NCI-H1694 (cell line): ENCODE results near the gene FILIP1.
A peak's percentile ranks its signal among the peaks of the same experiment; 100 is the strongest.

Experiments
- DNase-seq: peaks from one replicate; lab custom pipeline; 2025; lab: John Stamatoyannopoulos, UW

FILIP1 gene, protein sequence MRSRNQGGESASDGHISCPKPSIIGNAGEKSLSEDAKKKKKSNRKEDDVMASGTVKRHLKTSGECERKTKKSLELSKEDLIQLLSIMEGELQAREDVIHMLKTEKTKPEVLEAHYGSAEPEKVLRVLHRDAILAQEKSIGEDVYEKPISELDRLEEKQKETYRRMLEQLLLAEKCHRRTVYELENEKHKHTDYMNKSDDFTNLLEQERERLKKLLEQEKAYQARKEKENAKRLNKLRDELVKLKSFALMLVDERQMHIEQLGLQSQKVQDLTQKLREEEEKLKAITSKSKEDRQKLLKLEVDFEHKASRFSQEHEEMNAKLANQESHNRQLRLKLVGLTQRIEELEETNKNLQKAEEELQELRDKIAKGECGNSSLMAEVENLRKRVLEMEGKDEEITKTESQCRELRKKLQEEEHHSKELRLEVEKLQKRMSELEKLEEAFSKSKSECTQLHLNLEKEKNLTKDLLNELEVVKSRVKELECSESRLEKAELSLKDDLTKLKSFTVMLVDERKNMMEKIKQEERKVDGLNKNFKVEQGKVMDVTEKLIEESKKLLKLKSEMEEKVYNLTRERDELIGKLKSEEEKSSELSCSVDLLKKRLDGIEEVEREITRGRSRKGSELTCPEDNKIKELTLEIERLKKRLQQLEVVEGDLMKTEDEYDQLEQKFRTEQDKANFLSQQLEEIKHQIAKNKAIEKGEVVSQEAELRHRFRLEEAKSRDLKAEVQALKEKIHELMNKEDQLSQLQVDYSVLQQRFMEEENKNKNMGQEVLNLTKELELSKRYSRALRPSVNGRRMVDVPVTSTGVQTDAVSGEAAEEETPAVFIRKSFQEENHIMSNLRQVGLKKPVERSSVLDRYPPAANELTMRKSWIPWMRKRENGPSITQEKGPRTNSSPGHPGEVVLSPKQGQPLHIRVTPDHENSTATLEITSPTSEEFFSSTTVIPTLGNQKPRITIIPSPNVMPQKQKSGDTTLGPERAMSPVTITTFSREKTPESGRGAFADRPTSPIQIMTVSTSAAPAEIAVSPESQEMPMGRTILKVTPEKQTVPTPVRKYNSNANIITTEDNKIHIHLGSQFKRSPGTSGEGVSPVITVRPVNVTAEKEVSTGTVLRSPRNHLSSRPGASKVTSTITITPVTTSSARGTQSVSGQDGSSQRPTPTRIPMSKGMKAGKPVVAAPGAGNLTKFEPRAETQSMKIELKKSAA (N-terminal part only)

DNA sequence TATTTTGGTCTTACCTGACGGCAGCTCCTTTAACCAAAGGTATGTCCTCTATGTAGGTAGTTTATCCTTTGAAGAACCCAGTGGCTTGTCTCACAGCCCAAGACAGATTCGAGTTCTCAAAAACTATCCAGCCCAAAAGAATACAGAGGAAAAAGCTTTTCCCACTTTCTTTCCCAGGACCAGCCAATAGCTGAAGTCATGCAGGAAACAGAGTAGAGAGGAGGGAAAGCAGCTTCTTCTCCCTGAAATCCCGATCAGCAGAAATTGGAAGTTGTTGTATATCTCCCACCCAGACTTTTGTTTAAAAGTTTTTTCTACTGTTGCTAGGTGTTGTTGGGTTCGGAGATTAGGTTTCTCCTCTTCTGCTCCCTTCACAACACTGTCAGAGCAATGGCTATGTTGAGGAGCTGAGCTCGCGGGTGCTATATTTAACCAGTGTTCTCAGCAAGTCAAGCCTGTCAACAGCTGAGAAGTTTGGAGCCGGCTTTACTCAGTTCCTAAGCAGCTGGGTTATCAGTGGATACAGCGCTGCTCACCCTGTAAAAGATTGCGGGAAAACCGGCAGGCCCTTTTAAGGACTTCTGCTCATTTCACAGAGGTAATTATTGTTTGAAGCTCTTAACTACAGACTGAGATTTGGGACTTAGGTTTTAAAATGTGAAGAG is at the start of gene FILIP1:
FILIP1 (minus strand) TSS at position 401 of the 665 bp plus-strand sequence. CDS start 78,828 bp downstream, outside the sequence.
- DNase-seq: no peak

- DNase-seq: no peak
Observed at GRCh38 chr6:75543311-75543710, 49.7 kb upstream of the FILIP1 start.

- no peak for DNase-seq
Observed at GRCh38 chr6:75539136-75539535, 45.5 kb upstream of the FILIP1 start.

- DNase-seq: no peak
Observed at GRCh38 chr6:75532521-75532920, 38.9 kb upstream of the FILIP1 start.

GRCh38 chr6:75531174-75531573 is 37.6 kb upstream of the FILIP1 start:
- DNase-seq: no peak

- DNase-seq: no peak
Observed at GRCh38 chr6:75530696-75531095, 37.1 kb upstream of the FILIP1 start.

GRCh38 chr6:75528423-75528822 is 34.8 kb upstream of the FILIP1 start:
- DNase-seq: no peak

GRCh38 chr6:75526502-75527127 is 33.0 kb upstream of the FILIP1 start:
- peak; percentile 79 for DNase-seq

DNA sequence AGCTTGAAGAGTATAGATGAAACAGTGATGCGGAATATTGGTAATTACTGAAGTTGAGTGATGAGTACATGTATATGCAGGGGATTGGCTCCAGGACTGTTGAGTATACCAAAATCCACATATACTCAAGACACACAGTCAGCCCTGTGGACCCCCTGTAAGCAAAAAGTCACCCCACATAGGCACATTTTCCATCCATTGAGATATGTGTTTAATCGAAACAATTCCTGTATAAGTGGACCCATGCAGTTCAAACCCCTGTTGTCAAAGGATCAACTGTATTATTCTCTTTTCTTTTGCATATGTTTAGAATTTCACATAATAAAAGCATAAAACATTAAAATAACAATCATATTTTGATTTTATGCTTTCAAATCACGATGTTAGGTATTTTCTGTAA is 32.1 kb upstream of the FILIP1 start:
- DNase-seq: no peak

DNA sequence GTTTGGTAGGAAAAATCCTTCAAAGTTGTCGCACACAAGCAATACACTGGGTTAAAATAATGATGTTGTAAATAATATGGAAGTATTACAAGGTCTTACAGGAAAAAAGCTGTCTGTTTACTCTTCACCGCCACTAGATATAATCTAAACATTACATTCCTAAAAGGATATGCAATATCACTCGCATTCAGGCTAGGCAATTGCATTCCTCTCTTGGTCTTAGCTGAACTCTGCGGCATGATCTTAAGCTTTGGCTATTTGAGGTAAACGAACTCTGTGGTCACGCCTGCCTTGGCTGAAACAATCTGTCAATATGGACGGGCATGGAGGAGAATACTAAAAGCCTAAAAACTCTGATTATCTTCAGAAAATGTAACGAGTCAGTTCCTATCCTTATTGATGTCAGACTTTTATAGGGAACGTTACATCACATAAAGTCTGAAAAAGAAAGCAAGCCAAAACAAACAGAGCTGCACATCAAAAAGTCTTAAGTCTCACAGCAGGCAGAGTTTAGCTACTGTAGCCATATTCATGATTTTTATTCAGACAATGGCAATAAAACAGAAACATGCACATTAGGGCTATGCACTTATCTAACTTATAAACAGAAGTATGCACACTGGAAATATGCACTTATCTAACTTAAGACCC is 30.8 kb upstream of the FILIP1 start:
- DNase-seq: no peak

DNA sequence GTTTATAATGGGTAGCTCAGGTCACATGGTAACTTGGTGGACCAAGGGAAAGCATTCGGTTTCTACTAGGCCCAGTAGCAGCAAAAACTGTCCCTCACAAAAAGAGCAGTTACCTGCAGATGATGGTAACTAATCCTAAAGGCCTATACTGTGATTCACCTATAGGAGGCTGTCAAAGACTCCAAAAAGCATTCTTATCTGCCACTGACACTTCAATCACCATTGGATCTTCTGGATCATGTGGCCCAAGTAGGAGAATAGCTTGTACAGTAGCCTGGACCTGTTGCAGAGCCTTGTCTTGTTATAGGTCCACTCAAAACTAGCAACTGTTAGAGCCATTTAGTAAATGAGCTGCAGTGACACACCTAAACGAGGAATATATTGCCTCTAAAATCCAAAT is 23.2 kb upstream of the FILIP1 start:
- DNase-seq: no peak

DNA sequence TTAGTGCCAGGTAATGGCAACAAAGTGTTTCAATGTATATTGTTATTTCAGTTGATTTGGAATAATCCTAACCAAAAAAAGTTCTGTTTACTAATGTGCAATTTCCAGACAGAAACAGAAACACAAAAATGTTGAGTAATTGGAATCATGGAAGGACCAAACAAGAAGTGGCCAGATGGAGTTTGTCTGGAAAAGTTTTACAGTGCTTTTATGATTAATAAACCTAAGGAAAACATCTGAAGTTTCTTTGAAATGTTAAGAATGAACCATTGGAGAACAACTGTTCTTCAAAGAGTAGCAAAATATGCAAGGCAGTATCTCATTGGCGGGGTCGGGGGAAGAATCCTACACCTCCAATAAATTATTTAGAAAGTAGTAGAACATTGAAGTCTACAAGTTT is 19.0 kb upstream of the FILIP1 start:
- no peak for DNase-seq

GRCh38 chr6:75505424-75505823 is 11.8 kb upstream of the FILIP1 start:
- no peak for DNase-seq

DNA sequence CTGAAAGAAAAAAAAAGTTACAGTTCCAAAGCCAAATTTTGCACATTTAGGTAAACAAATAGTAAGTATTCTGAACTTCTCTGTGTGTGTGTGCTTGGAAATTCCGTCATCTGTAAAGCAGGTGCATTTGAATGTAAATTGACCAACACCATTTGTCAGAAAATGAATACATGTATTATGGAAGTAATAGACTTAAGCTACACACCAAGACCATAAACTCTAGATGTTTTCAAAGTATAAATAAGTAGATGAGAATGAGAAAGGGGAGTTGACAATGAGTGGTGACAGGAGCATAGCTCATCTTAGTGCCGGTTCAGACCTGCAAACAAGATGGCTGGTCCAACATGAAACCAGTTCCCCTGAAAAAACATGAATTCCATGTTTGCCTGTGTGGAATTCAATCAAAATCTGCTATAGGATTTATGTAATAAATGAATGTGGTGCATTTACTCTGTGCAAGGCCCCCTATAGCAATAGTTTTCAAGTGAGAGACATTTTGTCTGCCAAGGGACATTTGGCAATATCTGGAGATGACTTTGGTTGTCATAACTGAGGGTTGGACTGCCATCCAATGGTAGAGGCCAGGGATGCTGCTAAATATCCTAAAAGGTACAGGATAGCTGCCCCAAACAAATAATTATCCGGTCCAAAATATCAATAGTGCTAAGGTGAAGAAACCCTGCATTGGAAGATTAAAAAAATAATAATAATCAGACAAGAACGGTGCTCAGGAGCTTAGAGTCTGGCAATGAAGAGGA is 11.0 kb upstream of the FILIP1 start:
- DNase-seq: no peak

GRCh38 chr6:75503291-75503690 is 9.7 kb upstream of the FILIP1 start:
- no peak for DNase-seq

DNA sequence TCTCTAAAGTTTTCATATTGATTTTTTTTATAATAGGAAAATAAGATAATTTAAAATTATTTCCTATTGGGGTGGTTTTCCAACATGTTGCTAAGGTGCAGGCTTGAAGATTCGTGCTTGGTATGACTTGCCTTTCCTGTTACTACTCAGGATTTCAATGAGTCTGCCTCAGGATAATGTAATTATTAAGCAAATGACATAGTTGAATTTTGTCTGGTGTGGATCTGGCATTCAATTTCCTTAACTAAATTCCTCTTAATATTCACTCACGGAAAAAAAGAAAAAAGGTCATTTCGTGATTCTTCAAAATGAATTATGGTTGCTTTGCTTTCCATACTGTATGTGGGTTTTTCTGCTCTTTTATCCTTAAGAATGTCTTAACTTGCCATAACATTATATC is 9.3 kb upstream of the FILIP1 start:
- no peak for DNase-seq

- no peak for DNase-seq
Observed at GRCh38 chr6:75501756-75502155, 8.2 kb upstream of the FILIP1 start.

GRCh38 chr6:75499640-75500039 is 6.0 kb upstream of the FILIP1 start:
- DNase-seq: no peak

DNA sequence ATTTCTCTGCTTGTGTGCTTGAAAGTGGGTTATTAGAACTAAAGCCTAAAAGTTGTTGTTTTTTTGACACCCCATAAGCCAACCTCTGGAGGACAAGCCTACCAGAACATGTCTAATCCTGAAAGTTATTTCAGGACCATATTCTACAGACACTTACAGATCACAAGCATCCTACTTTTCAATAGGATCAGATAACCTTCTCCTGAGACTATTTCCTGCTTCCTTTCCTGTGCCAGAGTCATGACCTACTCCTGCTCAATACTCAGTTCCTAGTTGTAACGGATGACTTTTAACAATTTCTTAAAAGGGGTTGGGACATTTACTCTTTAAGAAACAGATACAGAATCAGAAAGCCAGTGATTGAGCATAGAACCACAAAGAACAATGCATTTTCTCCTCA is 5.3 kb upstream of the FILIP1 start:
- no peak for DNase-seq

DNA sequence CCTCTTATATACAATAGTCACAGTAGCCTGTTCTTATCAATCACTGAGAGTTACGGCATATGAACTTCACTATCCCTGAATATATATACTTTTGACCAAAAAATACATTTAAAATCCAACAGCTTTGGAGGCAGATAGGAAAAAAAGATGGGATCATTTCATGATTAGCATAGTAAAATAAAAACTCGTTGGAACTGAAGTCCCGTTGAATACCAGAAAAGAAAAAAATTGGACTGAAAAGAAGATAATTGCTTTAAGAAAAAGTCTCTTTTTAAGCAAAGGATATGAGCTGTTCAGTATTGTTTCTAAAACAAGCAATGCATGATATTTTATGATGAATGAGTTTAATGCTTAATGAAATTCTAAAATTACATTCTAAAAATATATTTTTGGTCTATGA is 4.4 kb upstream of the FILIP1 start:
- DNase-seq: no peak
